HCT116 (cell line): ENCODE data around the gene USP32. TPM values are rescaled to one million over a fixed set of nuclear protein-coding genes. Genes with fewer than 3 reads are reported as not detected.

Experiments used
- ATAC-seq: fragments of 200-7000 bp; cut with Tn5 transposase; 2 replicates; pipeline ENCODE4 v1.9.1; 2020; ENCODE audit warnings: mild to moderate bottlenecking, moderate library complexity
- BruUV-seq: library from RNA; stranded (reverse); fragments of 400-500 nt; replicated peaks from 2 replicates; lab custom pipeline; 2021; lab: Mats Ljungman, UMichigan
- CTCF ChIA-PET: fragments of 300-600 bp; sonication (Branson Sonifier 250); formaldehyde crosslinking; loops from one replicate; lab custom pipeline; 2021; ENCODE audit warnings: antibody characterized with exemption; lab: Charles Lee
- POLR2A ChIA-PET: fragments of 300-600, 350-600 bp; sonication (Branson Sonifier 250); formaldehyde crosslinking; loops from one replicate; lab custom pipeline; 2021; ENCODE audit warnings: antibody characterized with exemption; lab: Charles Lee
- RAD21 ChIA-PET, 2 experiments: fragments of 300-600 bp; sonication (Branson Sonifier 250); formaldehyde crosslinking; loops; one replicate each; lab custom pipeline; 2023; ENCODE audit warnings: low total read pairs in 2 of 2; ENCODE audit not compliant: uncharacterized antibody in 2 of 2, unreplicated experiment in 2 of 2, low non-redundant PET in 1 of 2; lab: Charles Lee
- DNase-seq: peaks from one replicate; pipeline ENCODE4 v3.0.0-alpha.2; 2010; ENCODE audit warnings: low read depth, low spot score
- H2AFZ ChIP-seq: fragments of 200-600 bp; shearing (Covaris generic), sonication (generic); 2 replicates; pipeline ENCODE4 v1.6.1; 2017; ENCODE audit warnings: low read depth, mixed run types, mixed read lengths, antibody characterized with exemption, low read length; ENCODE audit not compliant: poor library complexity, severe bottlenecking
- H3K27ac ChIP-seq: 2 replicates; pipeline ENCODE4 v1.5.1; 2012; ENCODE audit warnings: low read depth, low read length
- H3K27me3 ChIP-seq: fragments of 200-600 bp; sonication (generic); 2 replicates; pipeline ENCODE4 v1.6.1; 2016; ENCODE audit warnings: mixed run types, low read length, mixed read lengths; ENCODE audit not compliant: insufficient read depth
- H3K36me3 ChIP-seq, 2 experiments: fragments of 200-500 bp in 1 of 2; fragments of 200-600 bp in 1 of 2; sonication (Bioruptor generic) in 1 of 2; sonication (generic) in 1 of 2; 2 replicates each; pipeline versions ENCODE4 v1.5.1 to v1.6.1; 2014 to 2016; ENCODE audit warnings: low read length in 2 of 2, inconsistent platforms in 1 of 2, mixed read lengths in 1 of 2, mixed run types in 1 of 2; ENCODE audit not compliant: insufficient read depth in 2 of 2, control insufficient read depth in 1 of 2
- H3K4me1 ChIP-seq, 2 experiments: fragments of 200-600 bp in 1 of 2; sonication (generic) in 1 of 2; 2 replicates each; pipeline versions ENCODE4 v1.5.1 to v1.6.1; 2012 to 2017; ENCODE audit warnings: low read length in 2 of 2, inconsistent platforms in 1 of 2, mild to moderate bottlenecking in 1 of 2, mixed read lengths in 1 of 2, mixed run types in 1 of 2, moderate library complexity in 1 of 2; ENCODE audit not compliant: insufficient read depth in 2 of 2, control insufficient read depth in 1 of 2
- H3K4me2 ChIP-seq: fragments of 200-600 bp; sonication (generic); 2 replicates; pipeline ENCODE4 v1.6.1; 2017; ENCODE audit warnings: mixed run types, low read length, mixed read lengths
- H3K4me3 ChIP-seq, 2 experiments: fragments of 200-600 bp in 1 of 2; sonication (generic) in 1 of 2; replicated peaks in 1 of 2; 2 replicates each; pipeline ENCODE4 v1.5.1; 2011 to 2016; ENCODE audit warnings: low read length in 2 of 2, control low read depth in 1 of 2, low read depth in 1 of 2, mild to moderate bottlenecking in 1 of 2, mixed read lengths in 1 of 2, mixed run types in 1 of 2
- H3K79me2 ChIP-seq: fragments of 200-600 bp; sonication (generic); 2 replicates; pipeline ENCODE4 v1.6.1; 2017; ENCODE audit warnings: mild to moderate bottlenecking, mixed run types, low read length, moderate library complexity, mixed read lengths; ENCODE audit not compliant: insufficient read depth
- H3K9ac ChIP-seq: fragments of 200-600 bp; sonication (generic); 2 replicates; pipeline ENCODE4 v1.6.1; 2016; ENCODE audit warnings: low read length, mixed read lengths
- H3K9me2 ChIP-seq: fragments of 200-600 bp; sonication (generic), shearing (Covaris generic); 2 replicates; pipeline ENCODE4 v1.6.1; 2017; ENCODE audit warnings: mixed run types, mild to moderate bottlenecking, moderate library complexity; ENCODE audit not compliant: insufficient read depth
- H3K9me3 ChIP-seq, 2 experiments: fragments of 200-500 bp in 1 of 2; fragments of 200-600 bp in 1 of 2; sonication (Bioruptor generic) in 1 of 2; sonication (generic) in 1 of 2; 2 replicates each; pipeline ENCODE4 v1.6.1; 2014 to 2017; ENCODE audit warnings: low read length in 2 of 2, mixed read lengths in 2 of 2, inconsistent platforms in 1 of 2, low read depth in 1 of 2, mild to moderate bottlenecking in 1 of 2, mixed run types in 1 of 2, moderate library complexity in 1 of 2; ENCODE audit not compliant: control insufficient read depth in 1 of 2, insufficient read depth in 1 of 2
- H4K20me1 ChIP-seq: fragments of 200-600 bp; sonication (generic), shearing (Covaris generic); 2 replicates; pipeline ENCODE4 v1.6.1; 2017; ENCODE audit warnings: mixed run types, mild to moderate bottlenecking, moderate library complexity; ENCODE audit not compliant: insufficient read depth
- CBX3 ChIP-seq: IDR thresholded peaks from 2 replicates; pipeline ENCODE4 v1.6.1; 2012; ENCODE audit warnings: low read depth
- CEBPB ChIP-seq: IDR thresholded peaks from 2 replicates; pipeline ENCODE4 v1.6.1; 2012; ENCODE audit warnings: low read depth
- CTCF ChIP-seq, 3 experiments: fragments of 200-600 bp in 1 of 3; sonication (generic) in 1 of 3; IDR thresholded peaks in 2 of 3; conservative IDR thresholded peaks in 1 of 3; 2 replicates each; pipeline ENCODE4 v1.5.1; 2012 to 2017; ENCODE audit warnings: low read depth in 2 of 3, low read length in 2 of 3, antibody characterized with exemption in 1 of 3, borderline replicate concordance in 1 of 3, control low read depth in 1 of 3, mild to moderate bottlenecking in 1 of 3, mixed read lengths in 1 of 3, mixed run types in 1 of 3, moderate library complexity in 1 of 3; ENCODE audit not compliant: insufficient read depth in 1 of 3
- EZH2 ChIP-seq: fragments of 200-600 bp; sonication (generic); IDR thresholded peaks from 2 replicates; pipeline ENCODE4 v1.6.1; 2017; ENCODE audit warnings: antibody characterized with exemption, mixed run types
- EZH2phosphoT487 ChIP-seq: fragments of 200-600 bp; IDR thresholded peaks from 2 replicates; pipeline ENCODE4 v1.6.1; 2018; ENCODE audit warnings: antibody characterized with exemption, borderline replicate concordance
- JUND ChIP-seq: IDR thresholded peaks from 2 replicates; pipeline ENCODE4 v1.6.1; 2012
- POLR2A ChIP-seq: IDR thresholded peaks from 2 replicates; pipeline ENCODE4 v1.7.0; 2011; ENCODE audit warnings: borderline replicate concordance; ENCODE audit not compliant: insufficient read depth, insufficient read length; ENCODE audit errors: extremely low read depth
- POLR2AphosphoS5 ChIP-seq: IDR thresholded peaks from 2 replicates; pipeline ENCODE4 v1.6.1; 2011; ENCODE audit warnings: mild to moderate bottlenecking, low read depth, low read length, moderate library complexity
- RAD21 ChIP-seq: IDR thresholded peaks from 2 replicates; pipeline ENCODE4 v1.6.1; 2012; ENCODE audit warnings: low read depth, mild to moderate bottlenecking
- REST ChIP-seq: IDR thresholded peaks from 2 replicates; pipeline ENCODE4 v1.6.1; 2012; ENCODE audit warnings: low read depth
- SIN3A ChIP-seq: IDR thresholded peaks from 2 replicates; pipeline ENCODE4 v1.6.1; 2012; ENCODE audit warnings: low read depth
- SRF ChIP-seq: IDR thresholded peaks from 2 replicates; pipeline ENCODE4 v1.6.1; 2012; ENCODE audit warnings: low read depth
- YY1 ChIP-seq: IDR thresholded peaks from 2 replicates; pipeline ENCODE4 v1.6.1; 2011; ENCODE audit warnings: low read length, low read depth, moderate library complexity, mild to moderate bottlenecking; ENCODE audit not compliant: insufficient replicate concordance; ENCODE audit errors: extremely low read depth
- ZFX ChIP-seq: fragments of 450-650 bp; IDR thresholded peaks from 2 replicates; pipeline ENCODE4 v1.6.1; 2017
- ZNF274 ChIP-seq: fragments of 200-500 bp; sonication (Bioruptor generic); IDR thresholded peaks from 2 replicates; pipeline ENCODE4 v1.6.1; 2014; ENCODE audit warnings: mild to moderate bottlenecking, low read depth, low read length, inconsistent platforms
- intact Hi-C: fragments of 100-400 bp; cut with micrococcal nuclease; formaldehyde crosslinking; loops from 2 replicates; pipeline ENCODE4 v1.10.0; 2022
- total RNA-seq: library from RNA; stranded (reverse); gene quantifications from one replicate; pipeline ENCODE4 v1.2.1, GENCODE V29; 2021; ENCODE audit not compliant: unreplicated experiment

USP32 gene
- total RNA-seq, 1 experiment from 2014 or later: 67.0 TPM

- TF ChIP-seq CTCF (IDR thresholded peaks at IDR 0.05 in 2 of 3, conservative IDR thresholded peaks at IDR 0.05 in 1 of 3; ENCODE audit: borderline replicate concordance in 1 of 3, insufficient read depth in 1 of 3, low read depth in 2 of 3, low read length in 2 of 3) (no peak), CEBPB (no peak), REST (no peak), CBX3 (no peak), YY1 (no peak), SIN3A (no peak)
Observed at GRCh38 chr17:60328679-60329078, 63.3 kb downstream of the USP32 start (continued).

GRCh38 chr17:60327901-60328273 lies 64.0 kb downstream of the USP32 start:
- POLR2A ChIA-PET: no interaction called here
- peaks cover 14% of the 10 kb centered on the region for H3K79me2 ChIP-seq
- no peak for TF ChIP-seq RAD21
- TF ChIP-seq EZH2: no peak
- no peak for TF ChIP-seq POLR2A
- TF ChIP-seq CTCF (IDR thresholded peaks at IDR 0.05 in 2 of 3, conservative IDR thresholded peaks at IDR 0.05 in 1 of 3; ENCODE audit: borderline replicate concordance in 1 of 3, insufficient read depth in 1 of 3, low read depth in 2 of 3, low read length in 2 of 3): no peak
- TF ChIP-seq JUND: no peak
- no peak for TF ChIP-seq SRF
- TF ChIP-seq ZFX: no peak
- TF ChIP-seq POLR2AphosphoS5: no peak
- no peak for TF ChIP-seq ZNF274
- no peak for TF ChIP-seq SIN3A
- no peak for TF ChIP-seq EZH2phosphoT487

More at GRCh38 chr17:60327901-60328273, 64.0 kb downstream of the USP32 start:
- Histone ChIP-seq H3K9me2 (no peaks in the 10 kb centered on the region; the same call in 1 of the 2 replicates), H3K27ac (no peak overlapping the region), H3K4me1 (no peaks in the 10 kb centered on the region), H4K20me1 (no peaks in the 10 kb centered on the region), H3K4me3 (no peak overlapping the region), H2AFZ (no peak overlapping the region), H3K27me3 (no peaks in the 10 kb centered on the region), H3K9me3 (no peaks in the 10 kb centered on the region), H3K4me2 (no peak overlapping the region), H3K36me3 (no peaks in the 10 kb centered on the region), H3K9ac (no peak overlapping the region)
- CTCF ChIA-PET: interaction anchor here (1.4 kb wide), 1 partner anchor 12 kb away, joined by 3 read pairs; no protein-coding TSS in a partner anchor
- RAD21 ChIA-PET: no interaction called here
- ATAC-seq (peak; percentile 44), DNase-seq (no peak)
- intact Hi-C loops: no loop called here
- BruUV-seq: no TSS peak
